Activated CD8-positive, alpha-beta T cell treated with anti-CD3 and anti-CD28 coated beads, Interleukin-2, amount 10 ng/mL, durations not matched to agents 7 days and 5 days (primary cell): ENCODE measurements around the gene FAM149A. TPM values are rescaled to one million over a fixed set of nuclear protein-coding genes. Genes with fewer than 3 reads are reported as not detected.

Source experiments
- ATAC-seq: fragments of 150-1000 bp; cut with Tn5 transposase; one replicate; pipeline ENCODE4 v1.10.0; 2021; ENCODE audit warnings: moderate library complexity
- CTCF ChIA-PET: fragments of 350-600 bp; sonication (Branson Sonifier 250); formaldehyde crosslinking; loops from one replicate; lab custom pipeline; 2021; ENCODE audit warnings: antibody characterized with exemption; lab: Charles Lee
- POLR2A ChIA-PET: fragments of 350-600 bp; sonication (Branson Sonifier 250); formaldehyde crosslinking; loops from one replicate; lab custom pipeline; 2021; ENCODE audit warnings: antibody characterized with exemption; lab: Charles Lee
- DNase-seq: peaks from one replicate; pipeline ENCODE4 v3.0.0-alpha.2; 2020
- H3K27ac Mint-ChIP-seq: one replicate; pipeline ENCODE4 v1.8.0; 2021; ENCODE audit warnings: mild to moderate bottlenecking, mixed read lengths
- H3K27me3 Mint-ChIP-seq: one replicate; pipeline ENCODE4 v1.8.0; 2021; ENCODE audit warnings: low read depth, mixed read lengths
- H3K36me3 Mint-ChIP-seq: one replicate; pipeline ENCODE4 v1.8.0; 2021; ENCODE audit warnings: low read depth, mixed read lengths
- H3K4me1 Mint-ChIP-seq: one replicate; pipeline ENCODE4 v1.8.0; 2021; ENCODE audit warnings: low read depth, mixed read lengths
- H3K4me3 Mint-ChIP-seq: one replicate; pipeline ENCODE4 v1.8.0; 2021; ENCODE audit warnings: mild to moderate bottlenecking, mixed read lengths
- H3K9me3 Mint-ChIP-seq: one replicate; pipeline ENCODE4 v1.8.0; 2022; ENCODE audit warnings: mixed read lengths; ENCODE audit not compliant: insufficient read depth
- total RNA-seq, 2 experiments: library from RNA; stranded (reverse); gene quantifications; one replicate each; pipeline ENCODE4 v1.2.3, GENCODE V29; 2021

Gene FAM149A
- total RNA-seq, 2 experiments from 2014 or later, result 0.29 to 0.66 TPM

DNA sequence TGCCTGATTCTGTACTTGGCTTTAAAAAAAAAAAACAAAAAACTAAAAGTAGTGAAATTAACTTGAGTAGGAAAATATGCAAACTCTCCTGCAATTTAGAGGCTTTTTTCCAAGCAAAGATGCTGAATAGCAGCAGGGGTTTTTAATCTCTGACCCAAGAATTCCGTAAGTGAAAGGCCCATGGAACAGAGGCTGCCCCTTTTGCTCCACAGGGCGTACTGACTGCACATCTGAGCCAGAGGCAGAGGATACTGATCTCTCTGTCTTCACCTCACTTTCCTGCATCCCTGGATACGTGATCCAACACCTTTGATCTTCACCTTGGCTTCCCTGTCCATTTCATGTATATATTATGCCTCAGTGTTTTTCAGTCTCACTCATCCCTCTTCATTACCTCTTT, 3.9 kb downstream of the FAM149A start:
- peaks cover 5% of the 10 kb centered on the region for H3K4me1 Mint-ChIP-seq
- no peaks in the 10 kb centered on the region for H3K36me3 Mint-ChIP-seq
- H3K27me3 Mint-ChIP-seq, result peaks cover 32% of the 10 kb centered on the region
- DNase-seq, result no peak
- H3K27ac Mint-ChIP-seq, result no peak overlapping the region
- CTCF ChIA-PET, result no interaction called here
- no peak for ATAC-seq
- POLR2A ChIA-PET, result no interaction called here
- H3K9me3 Mint-ChIP-seq, result no peaks in the 10 kb centered on the region
- H3K4me3 Mint-ChIP-seq, result no peak overlapping the region

- ATAC-seq, result no peak
- Mint-ChIP-seq H3K4me1 (peaks cover 5% of the 10 kb centered on the region), H3K27me3 (peaks cover 24% of the 10 kb centered on the region), H3K4me3 (no peak overlapping the region), H3K36me3 (no peaks in the 10 kb centered on the region), H3K9me3 (no peaks in the 10 kb centered on the region), H3K27ac (no peak overlapping the region)
- POLR2A ChIA-PET, result interaction anchor here (1.0 kb wide), 1 partner anchor 13 kb away, joined by 4 read pairs; no protein-coding TSS in a partner anchor
- CTCF ChIA-PET, result no interaction called here
- no peak for DNase-seq
These were observed 4.7 kb downstream of the FAM149A start for GRCh38 chr4:186109245-186109644.

DNA sequence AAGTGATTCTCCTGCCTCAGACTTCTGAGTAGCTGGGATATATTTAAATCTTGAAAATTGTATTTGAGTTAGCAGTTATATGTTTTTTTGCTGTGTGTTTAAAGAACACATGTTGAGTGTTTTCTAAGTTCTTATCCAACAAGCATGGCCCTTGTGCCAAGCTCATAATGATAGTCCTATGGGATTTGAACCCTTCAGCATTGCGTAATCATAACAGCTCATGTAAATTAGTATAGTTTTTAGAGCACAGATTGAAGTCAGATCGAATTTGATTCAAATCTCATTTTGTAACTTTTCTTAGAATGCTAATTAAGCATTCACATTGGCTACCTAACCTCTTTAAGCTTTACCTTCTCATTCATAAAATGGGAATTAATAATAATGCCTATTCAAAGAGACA, 12.2 kb downstream of the FAM149A start:
- POLR2A ChIA-PET, result no interaction called here
- H3K27me3 Mint-ChIP-seq, result peaks cover 5% of the 10 kb centered on the region
- CTCF ChIA-PET, result no interaction called here
- no peaks in the 10 kb centered on the region for H3K4me1 Mint-ChIP-seq
- no peaks in the 10 kb centered on the region for H3K9me3 Mint-ChIP-seq
- no peak for DNase-seq
- H3K4me3 Mint-ChIP-seq, result no peak overlapping the region
- no peak overlapping the region for H3K27ac Mint-ChIP-seq
- no peak for ATAC-seq
- no peaks in the 10 kb centered on the region for H3K36me3 Mint-ChIP-seq

DNA sequence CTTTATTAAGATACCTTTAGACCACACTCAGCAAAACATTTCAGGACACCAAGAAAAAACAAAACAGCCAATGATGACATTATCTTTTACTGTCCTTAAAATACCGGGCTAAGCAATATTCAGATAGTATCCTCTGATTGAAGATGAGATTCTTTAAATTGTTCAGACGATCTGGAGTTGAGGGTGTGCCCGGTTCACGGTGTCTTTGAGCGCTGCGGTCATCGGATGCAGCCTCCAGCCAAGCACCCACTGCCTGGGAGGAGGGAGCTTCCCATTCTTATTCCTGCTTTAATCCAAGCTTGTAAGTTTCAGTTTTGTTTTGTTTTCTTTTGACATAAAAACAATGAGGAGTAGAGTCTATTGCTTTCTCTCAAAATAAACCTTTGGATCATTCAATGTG, 14.1 kb downstream of the FAM149A start:
- H3K36me3 Mint-ChIP-seq, result no peaks in the 10 kb centered on the region
- no peak overlapping the region for H3K4me3 Mint-ChIP-seq
- DNase-seq, result no peak
- no peaks in the 10 kb centered on the region for H3K4me1 Mint-ChIP-seq
- CTCF ChIA-PET, result no interaction called here
- H3K27me3 Mint-ChIP-seq, result peaks cover 5% of the 10 kb centered on the region
- POLR2A ChIA-PET, result no interaction called here
- no peak for ATAC-seq
- no peak overlapping the region for H3K27ac Mint-ChIP-seq
- no peaks in the 10 kb centered on the region for H3K9me3 Mint-ChIP-seq

- DNase-seq (no peak), ATAC-seq (no peak)
- POLR2A ChIA-PET, result no interaction called here
- H3K4me3 Mint-ChIP-seq, result no peak overlapping the region
- H3K4me1 Mint-ChIP-seq, result no peaks in the 10 kb centered on the region
- H3K27me3 Mint-ChIP-seq, result peaks cover 5% of the 10 kb centered on the region
- H3K27ac Mint-ChIP-seq, result no peak overlapping the region
- CTCF ChIA-PET, result no interaction called here
- no peaks in the 10 kb centered on the region for H3K36me3 Mint-ChIP-seq
- H3K9me3 Mint-ChIP-seq, result no peaks in the 10 kb centered on the region
These were observed 16.6 kb downstream of the FAM149A start for GRCh38 chr4:186121057-186121456.

DNA sequence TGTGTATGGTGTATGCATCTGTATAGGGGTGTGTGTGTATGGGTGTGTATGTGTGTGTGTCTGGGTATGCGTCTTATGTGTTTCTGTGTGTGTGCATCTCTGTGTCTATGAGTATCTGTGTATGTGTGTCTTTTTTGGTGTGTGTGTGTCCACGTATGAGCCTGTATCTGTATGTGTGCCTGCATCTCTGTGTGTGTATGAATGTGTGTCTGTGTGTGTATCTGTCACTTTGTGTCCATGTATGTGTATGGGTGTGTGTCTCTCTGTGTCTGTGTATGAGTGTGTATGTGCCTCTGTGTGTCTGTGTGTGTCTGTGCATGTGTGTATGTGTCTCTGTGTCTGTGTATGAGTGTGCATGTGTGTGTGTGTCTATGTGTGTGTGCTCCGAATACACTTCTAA, 24.3 kb downstream of the FAM149A start:
- Mint-ChIP-seq H3K27ac (no peak overlapping the region), H3K4me1 (peaks cover under 1% of the 10 kb centered on the region), H3K9me3 (no peaks in the 10 kb centered on the region), H3K36me3 (no peaks in the 10 kb centered on the region), H3K4me3 (no peak overlapping the region), H3K27me3 (peaks cover 7% of the 10 kb centered on the region)
- ChIA-PET POLR2A (no interaction called here), CTCF (interaction anchor here (1.0 to 1.5 kb wide), 2 partner anchors 8 to 61 kb away, joined by 3 to 4 read pairs; partner anchors contain the start of gene TLR3)
- DNase-seq, result no peak
- no peak for ATAC-seq

GRCh38 chr4:186131935-186132334, 27.4 kb downstream of the FAM149A start:
- peaks cover 7% of the 10 kb centered on the region for H3K27me3 Mint-ChIP-seq
- POLR2A ChIA-PET, result no interaction called here
- H3K4me3 Mint-ChIP-seq, result no peak overlapping the region
- peaks cover 2% of the 10 kb centered on the region for H3K4me1 Mint-ChIP-seq
- no peaks in the 10 kb centered on the region for H3K9me3 Mint-ChIP-seq
- ATAC-seq (no peak), DNase-seq (no peak)
- H3K27ac Mint-ChIP-seq, result no peak overlapping the region
- CTCF ChIA-PET, result interaction anchor here (1.3 to 2.1 kb wide), 3 partner anchors 63 to 93 kb away, joined by 3 to 6 read pairs (median 5); partner anchors contain the start of gene TLR3
- H3K36me3 Mint-ChIP-seq, result no peaks in the 10 kb centered on the region

DNA sequence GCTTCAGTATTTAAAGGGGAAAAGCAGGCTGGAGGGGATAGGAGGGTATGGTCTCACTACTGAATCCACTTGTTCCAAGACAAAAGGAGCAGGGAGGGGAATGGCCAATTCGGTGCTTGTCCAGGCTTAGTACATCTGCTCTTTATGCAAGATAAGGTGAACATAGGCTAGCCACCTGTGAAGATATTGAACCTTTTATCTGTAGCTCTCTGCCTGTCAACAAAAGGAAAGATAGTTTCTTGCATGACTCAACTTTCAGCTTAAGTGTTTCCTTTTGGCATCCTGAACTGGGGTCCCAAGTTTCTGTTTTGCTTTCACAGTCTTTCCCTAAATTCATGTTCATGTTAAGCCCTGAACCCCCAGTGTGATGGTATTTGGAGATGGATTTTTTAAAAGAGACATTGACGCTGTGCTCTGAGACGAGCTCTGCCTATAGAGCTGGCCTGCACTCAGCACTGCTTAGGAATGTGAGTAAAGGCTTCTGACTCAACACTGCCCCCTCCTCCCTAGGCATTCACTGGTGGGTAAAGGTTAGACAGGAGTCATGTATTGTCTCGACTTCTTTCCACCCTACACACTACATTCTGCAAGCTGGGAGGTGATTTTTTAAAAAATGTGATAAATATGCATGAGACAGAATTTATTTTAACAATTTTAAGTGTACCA, 28.2 kb downstream of the FAM149A start:
- peaks cover 2% of the 10 kb centered on the region for H3K4me1 Mint-ChIP-seq
- H3K9me3 Mint-ChIP-seq, result no peaks in the 10 kb centered on the region
- no peak overlapping the region for H3K4me3 Mint-ChIP-seq
- CTCF ChIA-PET, result interaction anchor here (1.3 to 2.1 kb wide), 3 partner anchors 64 to 94 kb away, joined by 3 to 6 read pairs (median 5); partner anchors contain the start of gene TLR3
- peaks cover 7% of the 10 kb centered on the region for H3K27me3 Mint-ChIP-seq
- no peak for ATAC-seq
- no peak overlapping the region for H3K27ac Mint-ChIP-seq
- H3K36me3 Mint-ChIP-seq, result no peaks in the 10 kb centered on the region
- DNase-seq, result no peak
- POLR2A ChIA-PET, result no interaction called here

- Mint-ChIP-seq H3K9me3 (no peaks in the 10 kb centered on the region), H3K27ac (no peak overlapping the region), H3K4me3 (no peak overlapping the region), H3K36me3 (no peaks in the 10 kb centered on the region), H3K27me3 (peaks cover 8% of the 10 kb centered on the region), H3K4me1 (peaks cover 2% of the 10 kb centered on the region)
- POLR2A ChIA-PET, result no interaction called here
- no peak for ATAC-seq
- CTCF ChIA-PET, result interaction anchor here (1.4 kb wide), 2 partner anchors 66 to 97 kb away, joined by 3 to 6 read pairs; partner anchors contain the start of gene TLR3
- DNase-seq, result no peak
These were observed 29.8 kb downstream of the FAM149A start for GRCh38 chr4:186134257-186134656.

DNA sequence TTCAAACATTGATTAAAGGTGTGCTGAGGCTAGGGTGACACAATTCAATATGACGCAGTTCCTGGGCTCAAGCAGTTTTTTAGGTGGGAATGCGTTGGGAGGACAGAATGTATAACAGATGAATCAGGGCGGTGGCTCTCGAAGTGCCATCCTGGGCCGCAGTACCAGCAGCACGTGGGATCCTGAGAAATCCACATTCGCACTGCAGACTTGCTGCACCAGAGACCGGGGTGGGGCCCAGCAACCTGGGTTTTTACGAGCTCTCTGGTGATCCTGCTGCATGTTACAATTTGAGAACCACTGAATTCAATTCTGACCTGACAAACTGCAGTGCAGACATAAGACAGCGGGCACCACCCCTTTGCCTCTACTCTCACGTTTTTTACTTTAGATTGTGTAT, 30.4 kb downstream of the FAM149A start:
- Mint-ChIP-seq H3K4me3 (no peak overlapping the region), H3K36me3 (no peaks in the 10 kb centered on the region), H3K4me1 (peaks cover 2% of the 10 kb centered on the region), H3K27ac (no peak overlapping the region), H3K27me3 (peaks cover 8% of the 10 kb centered on the region), H3K9me3 (no peaks in the 10 kb centered on the region)
- ATAC-seq (no peak), DNase-seq (no peak)
- ChIA-PET POLR2A (no interaction called here), CTCF (interaction anchor here (1.3 to 1.4 kb wide), 3 partner anchors 66 to 97 kb away, joined by 3 to 9 read pairs (median 6); partner anchors contain the start of gene TLR3)

DNA sequence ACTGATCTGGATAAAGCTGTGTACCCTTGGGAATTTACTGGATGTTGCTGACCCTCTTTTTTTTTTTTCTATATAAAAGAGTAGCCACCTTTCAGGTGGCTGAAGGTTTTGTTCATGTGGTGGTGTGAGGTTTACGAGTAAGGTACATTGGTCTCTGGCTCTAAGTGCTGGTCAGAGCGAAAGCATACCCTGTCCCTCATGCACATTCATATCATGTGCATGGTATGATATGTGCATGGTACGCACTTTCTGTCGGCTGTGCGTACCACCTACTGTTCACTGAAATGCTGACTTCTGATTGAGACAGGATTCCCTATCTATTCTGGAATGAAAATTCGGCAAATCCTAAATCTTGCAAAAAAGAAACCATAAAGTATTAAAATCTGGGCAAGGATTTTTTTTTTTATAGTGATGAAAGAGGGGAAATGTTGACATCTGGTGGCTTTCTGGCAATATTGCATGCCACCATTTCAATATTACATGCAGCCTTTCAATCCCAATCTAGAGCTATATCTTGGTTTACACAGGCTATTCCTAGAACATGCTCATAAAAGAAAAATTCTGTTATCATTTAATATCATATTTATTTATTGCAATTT, 32.8 kb downstream of the FAM149A start:
- no peak overlapping the region for H3K27ac Mint-ChIP-seq
- peaks cover 2% of the 10 kb centered on the region for H3K4me1 Mint-ChIP-seq
- POLR2A ChIA-PET, result no interaction called here
- H3K27me3 Mint-ChIP-seq, result peaks cover 16% of the 10 kb centered on the region
- CTCF ChIA-PET, result interaction anchor here (0.5 to 2.1 kb wide), 12 partner anchors 9 to 665 kb away, joined by 3 to 34 read pairs (median 3); partner anchors contain the start of genes FAM149A and TLR3
- H3K36me3 Mint-ChIP-seq, result no peaks in the 10 kb centered on the region
- ATAC-seq (no peak), DNase-seq (no peak)
- no peak overlapping the region for H3K4me3 Mint-ChIP-seq
- no peaks in the 10 kb centered on the region for H3K9me3 Mint-ChIP-seq
